Gastroesophageal sphincter (tissue), 4 donors: ENCODE measurements around the gene B9D1. TPM values are rescaled to one million over a fixed set of nuclear protein-coding genes. Genes with fewer than 3 reads are reported as not detected.

Source experiments
- ATAC-seq: fragments of 150-250 bp; one replicate; pipeline ENCODE4 v1.9.1; 2016; ENCODE audit warnings: mild to moderate bottlenecking, moderate library complexity
- H3K27ac ChIP-seq, 4 donors: fragments of 200-600 bp; sonication (generic) in 3 of 4; 1 replicate in 3 of 4; 2 replicates in 1 of 4; pipeline ENCODE4 v1.5.1; 2016 to 2019
- H3K27me3 ChIP-seq: fragments of 200-600 bp; sonication (generic); one replicate; pipeline ENCODE4 v1.5.1; 2019
- H3K36me3 ChIP-seq, 2 donors: fragments of 200-600 bp; sonication (generic); one replicate each; pipeline ENCODE4 v1.5.1; 2019; ENCODE audit warnings: control low read depth in 1 of 2
- H3K4me1 ChIP-seq, 3 donors: fragments of 200-600 bp; sonication (generic); 1 replicate in 2 of 3; 2 replicates in 1 of 3; pipeline ENCODE4 v1.5.1; 2016 to 2019; ENCODE audit warnings: control low read depth in 2 of 3
- H3K4me3 ChIP-seq, 2 donors: fragments of 200-600 bp; sonication (generic); one replicate each; pipeline ENCODE4 v1.5.1; 2019; ENCODE audit warnings: mild to moderate bottlenecking in 1 of 2, moderate library complexity in 1 of 2
- H3K9me3 ChIP-seq, 3 donors: fragments of 200-600 bp; sonication (generic); one replicate each; pipeline ENCODE4 v1.5.1; 2017 to 2019; ENCODE audit warnings: control low read depth in 2 of 3
- EP300 ChIP-seq: sonication (generic); formaldehyde crosslinking; IDR thresholded peaks from one replicate; pipeline ENCODE4 v1.6.1; 2017; ENCODE audit warnings: antibody characterized with exemption, mild to moderate bottlenecking
- POLR2A ChIP-seq, 2 donors: fragments of 450-650 bp; IDR thresholded peaks; one replicate each; pipeline ENCODE4 v1.6.1; 2017; ENCODE audit warnings: antibody characterized with exemption in 2 of 2, mild to moderate bottlenecking in 2 of 2, moderate library complexity in 1 of 2
- POLR2AphosphoS5 ChIP-seq: sonication (generic); formaldehyde crosslinking; IDR thresholded peaks from one replicate; pipeline ENCODE4 v1.6.1; 2017; ENCODE audit warnings: antibody characterized with exemption
- WGBS, 2 donors: methylation state at CpG; one replicate each; pipeline ENCODE4 v1.1.5; 2018; ENCODE audit warnings: low coverage in 1 of 2; 5-methylcytosine and 5-hydroxymethylcytosine counted together
- small RNA-seq, 4 donors: library from RNA; depleted of rRNA; stranded (forward); fragments of <200 nt; gene quantifications; one replicate each; pipeline ENCODE3, GENCODE V24; 2016
- total RNA-seq, 4 donors: library from RNA; depleted of rRNA; stranded (reverse); fragments of >200 nt; gene quantifications; one replicate each; pipeline ENCODE4 v1.1.0, GENCODE V29; 2016
- TF ChIP-seq, protein P1 (sequence below), 4 experiments: fragments of 200-600 bp in 2 of 4; fragments of 450-650 bp in 2 of 4; sonication (generic) in 1 of 4; IDR thresholded peaks; one replicate each; pipeline ENCODE4 v1.5.1; 2017 to 2019; ENCODE audit warnings: antibody characterized with exemption in 4 of 4, mild to moderate bottlenecking in 2 of 4, moderate library complexity in 2 of 4

Gene B9D1
- total RNA-seq, 4 donors from 2014 or later, result 10.5 to 30.2 (median 16.2) TPM

DNA sequence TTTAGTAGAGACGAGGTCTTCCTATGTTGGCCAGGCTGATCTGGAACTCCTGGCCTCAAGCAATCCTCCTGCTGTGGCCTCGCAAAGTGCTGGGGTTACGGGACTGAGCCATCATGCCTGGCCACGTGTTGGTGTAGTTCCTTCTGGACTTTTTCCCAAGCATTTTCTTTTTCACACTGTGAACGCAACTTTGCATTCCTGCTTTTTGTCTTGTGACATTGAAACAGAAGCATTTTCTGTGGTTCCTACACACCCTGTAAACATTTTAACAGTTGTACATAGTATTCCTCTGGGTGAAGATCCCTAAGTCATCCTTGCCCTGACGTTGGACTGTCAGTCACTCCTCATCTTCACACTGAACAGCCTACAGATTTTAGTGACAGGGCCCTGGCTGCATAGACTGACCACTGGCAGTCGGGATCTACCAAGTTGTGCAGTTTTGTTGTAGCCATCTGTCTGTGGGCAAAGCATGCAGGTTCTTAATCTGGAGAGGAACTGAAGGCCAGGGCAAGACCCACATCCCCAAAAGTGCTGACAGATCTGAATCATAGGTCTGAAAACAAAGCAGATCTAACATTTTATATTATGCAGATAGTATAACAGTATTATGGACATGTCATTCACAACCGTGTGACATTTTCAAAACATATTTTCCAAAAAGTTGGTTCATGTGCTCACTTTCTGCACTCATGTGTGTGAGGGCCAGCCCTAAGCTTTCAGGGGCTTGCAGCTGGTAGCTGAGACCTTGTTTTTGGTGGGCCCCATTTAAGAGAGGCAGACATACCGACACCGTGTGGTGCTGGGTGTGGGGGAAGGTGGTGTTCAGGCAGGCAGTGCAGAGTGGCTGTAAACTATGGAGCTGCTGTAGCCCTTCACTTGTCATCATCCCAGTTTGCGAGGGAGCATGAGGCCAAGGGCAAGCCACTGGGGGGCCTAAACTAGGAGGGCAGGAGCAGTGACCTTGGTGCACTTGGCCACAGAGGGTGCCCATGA is 65.4 kb downstream of the B9D1 start:
- 71 to 87% methylated on average over 2 to 7 of the region's 11 CpGs for WGBS, 2 donors

DNA sequence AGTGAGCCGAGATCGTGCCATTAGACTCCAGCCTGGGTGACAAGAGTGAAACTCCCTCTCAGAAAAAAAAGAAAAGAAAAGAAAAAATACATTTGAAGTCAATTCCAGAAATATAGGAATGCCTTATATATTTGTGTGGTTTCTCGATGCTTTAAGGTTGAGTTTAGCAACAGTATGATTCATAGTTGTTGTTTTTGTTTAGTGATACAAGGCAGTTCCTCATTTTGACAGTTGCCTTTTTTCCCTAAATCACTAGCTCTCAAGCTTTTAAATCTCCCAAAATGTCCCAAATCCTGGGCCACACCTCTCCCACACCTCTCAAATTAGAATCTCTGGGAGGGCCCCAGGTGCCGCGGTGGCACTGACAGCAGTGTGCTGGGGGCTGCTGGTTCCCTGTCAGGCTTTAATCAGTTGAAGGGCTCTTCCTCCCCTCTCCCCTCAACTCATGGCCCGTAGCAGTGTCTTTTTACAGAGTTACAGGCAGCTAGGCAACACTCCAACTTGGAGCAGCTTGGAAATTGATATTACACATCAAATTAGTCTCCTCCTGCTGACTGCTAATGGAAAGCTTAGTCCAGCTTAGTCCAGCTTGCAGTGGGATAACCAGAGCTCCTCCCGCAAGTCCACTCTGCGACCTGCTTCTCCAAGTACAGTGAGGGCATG is 66.9 kb downstream of the B9D1 start:
- Histone ChIP-seq H3K27me3 (no peaks in the 10 kb centered on the region), H3K4me3 (no peak overlapping the region), H3K27ac (no peak overlapping the region), H3K4me1 (peaks cover 0 to 73% (median 6%) of the 10 kb centered on the region in 3 donors), H3K36me3 (no peaks in the 10 kb centered on the region), H3K9me3 (no peaks in the 10 kb centered on the region)
- TF ChIP-seq EP300, result no peak
- TF ChIP-seq, protein P1, sequence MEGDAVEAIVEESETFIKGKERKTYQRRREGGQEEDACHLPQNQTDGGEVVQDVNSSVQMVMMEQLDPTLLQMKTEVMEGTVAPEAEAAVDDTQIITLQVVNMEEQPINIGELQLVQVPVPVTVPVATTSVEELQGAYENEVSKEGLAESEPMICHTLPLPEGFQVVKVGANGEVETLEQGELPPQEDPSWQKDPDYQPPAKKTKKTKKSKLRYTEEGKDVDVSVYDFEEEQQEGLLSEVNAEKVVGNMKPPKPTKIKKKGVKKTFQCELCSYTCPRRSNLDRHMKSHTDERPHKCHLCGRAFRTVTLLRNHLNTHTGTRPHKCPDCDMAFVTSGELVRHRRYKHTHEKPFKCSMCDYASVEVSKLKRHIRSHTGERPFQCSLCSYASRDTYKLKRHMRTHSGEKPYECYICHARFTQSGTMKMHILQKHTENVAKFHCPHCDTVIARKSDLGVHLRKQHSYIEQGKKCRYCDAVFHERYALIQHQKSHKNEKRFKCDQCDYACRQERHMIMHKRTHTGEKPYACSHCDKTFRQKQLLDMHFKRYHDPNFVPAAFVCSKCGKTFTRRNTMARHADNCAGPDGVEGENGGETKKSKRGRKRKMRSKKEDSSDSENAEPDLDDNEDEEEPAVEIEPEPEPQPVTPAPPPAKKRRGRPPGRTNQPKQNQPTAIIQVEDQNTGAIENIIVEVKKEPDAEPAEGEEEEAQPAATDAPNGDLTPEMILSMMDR (IDR thresholded peaks at IDR 0.05), result no peak
- TF ChIP-seq POLR2A (IDR thresholded peaks at IDR 0.05), result no peak
- no peak for TF ChIP-seq POLR2AphosphoS5
- WGBS, 2 donors, result 68 to 83% methylated on average over 5 to 7 of the region's 8 CpGs
- ATAC-seq, result no peak

More for the DNA sequence above, 65.4 kb downstream of the B9D1 start:
- Histone ChIP-seq H3K36me3 (no peaks in the 10 kb centered on the region), H3K9me3 (no peaks in the 10 kb centered on the region), H3K27me3 (no peaks in the 10 kb centered on the region), H3K27ac (no peak overlapping the region), H3K4me1 (peaks cover 0 to 72% (median 0%) of the 10 kb centered on the region in 3 donors), H3K4me3 (no peak overlapping the region)
- TF ChIP-seq EP300, result no peak
- TF ChIP-seq POLR2AphosphoS5, result no peak
- TF ChIP-seq, protein P1 (IDR thresholded peaks at IDR 0.05), result no peak
- TF ChIP-seq POLR2A (IDR thresholded peaks at IDR 0.05), result no peak
- no peak for ATAC-seq

DNA sequence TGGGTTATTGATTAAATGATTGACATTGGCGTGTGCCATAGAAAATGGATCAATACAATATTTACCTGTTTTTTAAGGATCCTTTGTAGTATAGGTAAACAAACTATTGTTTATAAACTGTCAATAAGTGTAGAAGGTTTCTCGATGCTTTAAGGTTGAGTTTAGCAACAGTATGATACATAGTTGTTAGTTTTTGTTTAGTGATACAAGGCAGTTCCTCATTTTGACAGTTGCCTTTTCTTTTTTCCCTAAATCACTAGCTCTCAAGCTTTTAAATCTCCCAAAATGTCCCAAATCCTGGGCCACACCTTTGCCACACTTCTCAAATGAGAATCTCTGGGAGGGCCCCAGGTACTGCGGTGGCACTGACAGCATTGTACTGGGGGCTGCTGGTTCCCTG is 68.1 kb downstream of the B9D1 start:
- no peaks in the 10 kb centered on the region for H3K36me3 ChIP-seq
- ATAC-seq, result no peak
- no peaks in the 10 kb centered on the region for H3K27me3 ChIP-seq
- H3K4me1 ChIP-seq, result peaks cover 2 to 72% (median 15%) of the 10 kb centered on the region in 3 donors
- WGBS, 2 donors, result 86 to 97% methylated on average over 3 of the region's 3 CpGs
- H3K9me3 ChIP-seq, result no peaks in the 10 kb centered on the region
- no peak for TF ChIP-seq POLR2AphosphoS5
- TF ChIP-seq, protein P1 (IDR thresholded peaks at IDR 0.05), result no peak
- no peak for TF ChIP-seq EP300
- TF ChIP-seq POLR2A (IDR thresholded peaks at IDR 0.05), result no peak
- H3K4me3 ChIP-seq, result no peak overlapping the region
- H3K27ac ChIP-seq, result no peak overlapping the region

Small RNAs within 50 kb of the gene (small RNA-seq; reads per million reads assigned to genes)
- gene MIR1180, result 6.8 to 15.1 (median 11.5) reads per million in 4 donors

Other genes starting within 250 kb of the B9D1 start
- 1 to 10 TPM in 2 of 4 donors, not detected in 2; 2.2 to 6.9 TPM for gene GRAPL, start 235.1 kb downstream of the B9D1 start, total RNA-seq
- 100 to 1,000 TPM in 1 of 4 donors, 10 to 100 TPM in 3; 30.7 to 156 (median 45.1) TPM for gene EPN2, start 125.4 kb downstream of the B9D1 start, total RNA-seq
- gene MAPK7, start 15.8 kb upstream of the B9D1 start, total RNA-seq, result 10 to 100 TPM; 11.7 to 43.0 (median 28.0) TPM
- 100 to 1,000 TPM in 3 of 4 donors, 10 to 100 TPM in 1; 89.3 to 282 (median 165) TPM for gene MFAP4, start 24.5 kb upstream of the B9D1 start, total RNA-seq
- 1 to 10 TPM; 1.4 to 7.6 (median 2.6) TPM for gene RNF112, start 48.5 kb upstream of the B9D1 start, total RNA-seq
- 1 to 10 TPM in 2 of 4 donors, under 1 TPM in 1, not detected in 1; 0.72 to 2.2 (median 1.4) TPM for gene SLC47A1, start 171.1 kb upstream of the B9D1 start, total RNA-seq